ENCODE data around the gene SLC6A6.

DNA sequence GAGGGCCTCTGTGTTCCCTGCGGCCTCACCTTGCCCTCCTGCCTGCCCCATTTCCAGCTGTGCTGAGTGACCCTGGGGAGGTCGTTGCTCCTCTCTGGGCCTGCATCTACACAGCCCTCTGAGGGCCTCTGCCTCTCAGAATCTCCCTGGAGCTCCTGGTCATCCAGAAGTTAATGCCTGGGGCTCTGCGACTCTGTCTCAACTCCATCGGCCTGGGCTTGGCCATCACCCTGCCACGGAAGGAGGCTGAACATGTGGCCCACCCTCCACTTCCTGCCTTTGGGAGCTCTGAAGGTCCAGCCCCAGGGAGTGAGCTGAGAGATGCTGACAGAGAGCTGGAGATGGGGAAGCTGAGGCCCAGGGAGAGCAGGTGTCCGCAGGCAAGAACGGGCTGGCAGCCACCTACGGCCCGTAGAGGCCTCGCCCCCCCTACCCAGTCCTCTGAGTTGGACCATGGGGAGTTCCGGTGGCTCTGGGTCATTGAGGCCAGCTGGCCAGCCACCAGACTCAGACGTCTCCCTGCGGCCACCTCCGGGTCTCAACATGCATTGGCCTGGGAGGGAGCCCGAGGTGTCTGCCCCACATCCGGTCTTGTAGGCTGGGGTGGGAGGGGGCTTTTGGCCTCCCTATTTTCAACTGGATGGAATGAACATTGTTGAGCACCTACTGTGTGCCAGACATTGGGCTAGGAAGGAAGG is 103.5 kb downstream of the SLC6A6 start:
- TF ChIP-seq, protein P1, sequence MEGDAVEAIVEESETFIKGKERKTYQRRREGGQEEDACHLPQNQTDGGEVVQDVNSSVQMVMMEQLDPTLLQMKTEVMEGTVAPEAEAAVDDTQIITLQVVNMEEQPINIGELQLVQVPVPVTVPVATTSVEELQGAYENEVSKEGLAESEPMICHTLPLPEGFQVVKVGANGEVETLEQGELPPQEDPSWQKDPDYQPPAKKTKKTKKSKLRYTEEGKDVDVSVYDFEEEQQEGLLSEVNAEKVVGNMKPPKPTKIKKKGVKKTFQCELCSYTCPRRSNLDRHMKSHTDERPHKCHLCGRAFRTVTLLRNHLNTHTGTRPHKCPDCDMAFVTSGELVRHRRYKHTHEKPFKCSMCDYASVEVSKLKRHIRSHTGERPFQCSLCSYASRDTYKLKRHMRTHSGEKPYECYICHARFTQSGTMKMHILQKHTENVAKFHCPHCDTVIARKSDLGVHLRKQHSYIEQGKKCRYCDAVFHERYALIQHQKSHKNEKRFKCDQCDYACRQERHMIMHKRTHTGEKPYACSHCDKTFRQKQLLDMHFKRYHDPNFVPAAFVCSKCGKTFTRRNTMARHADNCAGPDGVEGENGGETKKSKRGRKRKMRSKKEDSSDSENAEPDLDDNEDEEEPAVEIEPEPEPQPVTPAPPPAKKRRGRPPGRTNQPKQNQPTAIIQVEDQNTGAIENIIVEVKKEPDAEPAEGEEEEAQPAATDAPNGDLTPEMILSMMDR (IDR thresholded peaks at IDR 0.05; ENCODE audit: insufficient read depth, low read depth, low read length), result no peak
- TF ChIP-seq EZH2 (IDR thresholded peaks at IDR 0.05; ENCODE audit: insufficient read depth, low read length), result no peak

All from astrocyte (in vitro differentiated cells and primary cell).